ENCODE results near the gene MTF2. TPM values are rescaled to one million over a fixed set of nuclear protein-coding genes. Genes with fewer than 3 reads are reported as not detected.

Gene MTF2
- total and polyA plus RNA-seq, 2 experiments from 2014 or later = 82.1 to 133 TPM

- peak; percentile 80 for ATAC-seq
- H3K27ac Mint-ChIP-seq = no peak overlapping the region
- no peaks in the 10 kb centered on the region for H3K36me3 Mint-ChIP-seq (ENCODE audit: low read depth)
- H3K4me1 Mint-ChIP-seq = peaks cover 4% of the 10 kb centered on the region; the same call in 1 of the 3 replicates
- Histone ChIP-seq H3F3A (replicated peaks; ENCODE audit: low read depth) (no peaks in the 10 kb centered on the region), H3K9me2 (ENCODE audit: insufficient read depth) (no peaks in the 10 kb centered on the region), H3K4me1 (ENCODE audit: insufficient read depth) (peaks cover 3% of the 10 kb centered on the region; the same call in 1 of the 2 replicates), H4K20me1 (replicated peaks; ENCODE audit: insufficient read depth) (no peaks in the 10 kb centered on the region), H3K27me3 (ENCODE audit: insufficient read depth) (no peaks in the 10 kb centered on the region), H3K4me2 (no peak overlapping the region), H2AFZ (peak overlapping the region; percentile 90; the same call in 1 of the 2 replicates), H3K27ac (ENCODE audit: low read depth) (peak overlapping the region; percentile 53; the same call in 1 of the 2 replicates), H3K79me2 (replicated peaks; ENCODE audit: insufficient read depth) (no peaks in the 10 kb centered on the region), H3K4me3 (no peak overlapping the region), H3K36me3 (ENCODE audit: insufficient read depth) (no peaks in the 10 kb centered on the region)
- peak; percentile 58 for DNase-seq (ENCODE audit: low spot score)
- no peaks in the 10 kb centered on the region for H3K9me3 Mint-ChIP-seq
- H3K27me3 Mint-ChIP-seq (ENCODE audit: insufficient read depth, low read depth, poor library complexity) = no peaks in the 10 kb centered on the region
- H3K4me3 Mint-ChIP-seq = no peak overlapping the region
- no peak for TF ChIP-seq NANOG (IDR thresholded peaks at IDR 0.05; ENCODE audit: borderline replicate concordance)
- TF ChIP-seq CTCF (conservative IDR thresholded peaks at IDR 0.05; ENCODE audit: low read depth in 2 of 2) = no peak
- TF ChIP-seq STAT1 (IDR thresholded peaks at IDR 0.05; ENCODE audit: unreplicated experiment) = no peak
- no peak for TF ChIP-seq ETS1 (IDR thresholded peaks at IDR 0.05)
- no peak for TF ChIP-seq CREB1 (CRISPR knock-in tag; IDR thresholded peaks at IDR 0.05; ENCODE audit: low read depth)
- no peak for TF ChIP-seq EZH2 (IDR thresholded peaks at IDR 0.05; ENCODE audit: low read depth, unreplicated experiment)
- TF ChIP-seq ZNF331 (CRISPR knock-in tag; IDR thresholded peaks at IDR 0.05; ENCODE audit: low read depth) = no peak
- TF ChIP-seq POLR2AphosphoS5 (IDR thresholded peaks at IDR 0.05; ENCODE audit: low read depth) = no peak
- TF ChIP-seq EZH2phosphoT487 (IDR thresholded peaks at IDR 0.05; ENCODE audit: unreplicated experiment) = no peak
- TF ChIP-seq ZNF462 (CRISPR knock-in tag; IDR thresholded peaks at IDR 0.05) = no peak
- TF ChIP-seq REST (IDR thresholded peaks at IDR 0.05; ENCODE audit: unreplicated experiment) = no peak
- TF ChIP-seq ZNF114 (CRISPR knock-in tag; IDR thresholded peaks at IDR 0.05) = no peak
- TF ChIP-seq JUNB (IDR thresholded peaks at IDR 0.05; ENCODE audit: unreplicated experiment) = no peak
These were observed 42.4 kb upstream of the MTF2 start for GRCh38 chr1:93036672-93037071.
